Measurements from ENCODE around the gene CHRD. TPM values are rescaled to one million over a fixed set of nuclear protein-coding genes. Genes with fewer than 3 reads are reported as not detected.

CHRD gene
- total and polyA plus RNA-seq, 10 of the 15 experiments (the other 5 are each of a cell fraction or from before 2014, with no cell fraction given), result not detected

GRCh38 chr3:184336547-184337398 is 43.1 kb upstream of the CHRD start (continued):
- no peak for TF ChIP-seq CEBPZ (IDR thresholded peaks at IDR 0.05; ENCODE audit: low read depth, low read length)
- TF ChIP-seq BCL11A (IDR thresholded peaks at IDR 0.05; ENCODE audit: low read depth, low read length), result no peak
- no peak for TF ChIP-seq PAX5 (IDR thresholded peaks at IDR 0.05; ENCODE audit: borderline replicate concordance, low read depth, low read length)
- TF ChIP-seq ZBED1 (IDR thresholded peaks at IDR 0.05; ENCODE audit: borderline replicate concordance), result no peak
- no peak for TF ChIP-seq PML (IDR thresholded peaks at IDR 0.05; ENCODE audit: low read length)
- TF ChIP-seq SIX5 (IDR thresholded peaks at IDR 0.05; ENCODE audit: low read depth, low read length, severe bottlenecking), result peak; percentile 50
- TF ChIP-seq SMARCA5 (IDR thresholded peaks at IDR 0.05), result no peak
- no peak for TF ChIP-seq EZH2 (IDR thresholded peaks at IDR 0.05; ENCODE audit: borderline replicate concordance, control insufficient read depth, low read depth, low read length)
- peak; percentile 29; the same call in 1 of the 2 replicates for TF ChIP-seq SPI1 (IDR thresholded peaks at IDR 0.05; ENCODE audit: borderline replicate concordance, insufficient read depth, low read depth, low read length)

- RAD21 ChIA-PET (ENCODE audit: unreplicated experiment), result no interaction called here
- H3K4me3 ChIP-seq, result peak within 1 kb of the TSS; percentile 80
- no peaks in the 10 kb centered on the region for H3K9me3 ChIP-seq (replicated peaks; ENCODE audit: control insufficient read depth, insufficient read depth, low read length)
- CTCF ChIA-PET, result interaction anchor here (1.2 kb wide), 1 partner anchor 18 kb away, joined by 6 read pairs; no protein-coding TSS in a partner anchor
- peaks cover 2% of the 10 kb centered on the region for H4K20me1 ChIP-seq (ENCODE audit: control insufficient read depth, insufficient read depth)
- TF ChIP-seq NFIC (IDR thresholded peaks at IDR 0.05; ENCODE audit: low read depth, low read length), result no peak
- POLR2A ChIA-PET, result interaction anchor here (0.8 kb wide), 1 partner anchor 38 kb away, joined by 3 read pairs; no protein-coding TSS in a partner anchor
- H3K79me2 ChIP-seq (ENCODE audit: control insufficient read depth, insufficient read depth, low read length), result no peaks in the 10 kb centered on the region
- H3K4me1 ChIP-seq (ENCODE audit: control insufficient read depth, insufficient read depth, low read length), result peaks cover 11% of the 10 kb centered on the region
- no peak within 1 kb of the TSS; the same call in 1 of the 2 replicates for H3K27ac ChIP-seq (ENCODE audit: control insufficient read depth, insufficient read depth)
- SMC1A ChIA-PET (ENCODE audit: uncharacterized antibody, unreplicated experiment), result no interaction called here
- intact Hi-C loops (cut with micrococcal nuclease; ENCODE audit: unreplicated experiment), result no loop called here
- peak within 1 kb of the TSS; percentile 94 for H3K4me2 ChIP-seq (ENCODE audit: control insufficient read depth, insufficient read depth)
- H3K9ac ChIP-seq (ENCODE audit: control insufficient read depth, insufficient read depth, low read length), result peak within 1 kb of the TSS; percentile 45; the same call in 1 of the 2 replicates
- ATAC-seq (no peak), DNase-seq (ENCODE audit: low read depth, low spot score) (no peak), FAIRE-seq (no peak)
- WGBS (ENCODE audit: insufficient coverage, insufficient replicate concordance, low lambda C conversion rate, missing lambda C conversion rate), result 76% methylated on average over 6 of the region's 6 CpGs
- no peaks in the 10 kb centered on the region for H3K27me3 ChIP-seq (replicated peaks in 1 of 2; ENCODE audit: control insufficient read depth in 2 of 2, insufficient read depth in 2 of 2, low read length in 1 of 2)
- no TSS peak for BruUV-seq (replicated peaks)
- H2AFZ ChIP-seq (ENCODE audit: control insufficient read depth, low read depth, low read length), result peak within 1 kb of the TSS; percentile 19
- peaks cover 9 to 15% of the 10 kb centered on the region in 2 experiments for H3K36me3 ChIP-seq (ENCODE audit: control insufficient read depth in 2 of 2, insufficient read depth in 2 of 2, low read length in 1 of 2)
- in situ Hi-C loops (cut with MboI), result no loop called here
Observed at GRCh38 chr3:184337399-184337714, 42.5 kb upstream of the CHRD start, which contains the start of gene FAM131A. TSS of gene FAM131A (plus strand) at chr3:184337600. CDS start at chr3:184337631, 31 bp downstream.

Data from GM12878 (cell line).